ENCODE measurements around the gene CENPP. TPM values are rescaled to one million over a fixed set of nuclear protein-coding genes. Genes with fewer than 3 reads are reported as not detected.

CENPP gene
- total RNA-seq, 3 donors from 2014 or later (not counting 1 experiment from before 2014, with no cell fraction given), result 10.3 to 14.5 (median 12.1) TPM

DNA sequence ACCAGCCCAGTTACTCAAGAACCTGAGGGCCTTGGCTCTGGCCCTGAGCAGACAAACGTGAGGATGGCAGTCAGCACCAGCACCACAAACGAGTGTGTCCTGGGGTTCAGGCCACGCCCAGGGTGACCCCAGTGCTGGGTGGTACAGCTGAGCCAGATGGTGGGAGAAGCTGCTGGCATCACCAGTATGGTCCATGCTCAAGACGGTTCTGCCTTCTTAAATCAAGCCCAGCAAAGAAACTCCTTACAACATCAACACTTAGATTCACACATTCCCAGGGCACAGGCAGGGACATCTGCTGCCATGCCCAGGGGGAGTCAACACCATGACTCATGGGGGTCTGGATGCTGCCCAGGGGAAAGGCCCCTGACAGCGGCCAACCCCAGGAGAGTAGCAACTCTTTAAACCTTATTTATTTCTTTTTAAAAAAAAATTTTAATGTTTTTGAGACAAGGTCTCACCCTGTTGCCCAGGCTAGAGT is 312.9 kb downstream of the CENPP start:
- Histone ChIP-seq H3K27ac (ENCODE audit: low read length) (no peak overlapping the region), H3K4me3 (ENCODE audit: low read length) (no peak overlapping the region), H3K4me1 (ENCODE audit: control insufficient read depth, insufficient read depth, low read length) (no peaks in the 10 kb centered on the region), H3K36me3 (ENCODE audit: control insufficient read depth, insufficient read depth, low read length) (peaks cover 72% of the 10 kb centered on the region), H3K9me3 (ENCODE audit: control insufficient read depth, insufficient read depth, low read length) (no peaks in the 10 kb centered on the region), H3K27me3 (ENCODE audit: control insufficient read depth, insufficient read depth, low read length) (no peaks in the 10 kb centered on the region)
- Mint-ChIP-seq H3K4me3 (no peak overlapping the region), H3K9me3 (no peaks in the 10 kb centered on the region), H3K27ac (no peak overlapping the region), H3K36me3 (peaks cover 7% of the 10 kb centered on the region), H3K27me3 (ENCODE audit: low read depth in 2 of 2) (no peaks in the 10 kb centered on the region), H3K4me1 (peaks cover 0 to 3% of the 10 kb centered on the region in 2 donors)
- TF ChIP-seq, protein P1, sequence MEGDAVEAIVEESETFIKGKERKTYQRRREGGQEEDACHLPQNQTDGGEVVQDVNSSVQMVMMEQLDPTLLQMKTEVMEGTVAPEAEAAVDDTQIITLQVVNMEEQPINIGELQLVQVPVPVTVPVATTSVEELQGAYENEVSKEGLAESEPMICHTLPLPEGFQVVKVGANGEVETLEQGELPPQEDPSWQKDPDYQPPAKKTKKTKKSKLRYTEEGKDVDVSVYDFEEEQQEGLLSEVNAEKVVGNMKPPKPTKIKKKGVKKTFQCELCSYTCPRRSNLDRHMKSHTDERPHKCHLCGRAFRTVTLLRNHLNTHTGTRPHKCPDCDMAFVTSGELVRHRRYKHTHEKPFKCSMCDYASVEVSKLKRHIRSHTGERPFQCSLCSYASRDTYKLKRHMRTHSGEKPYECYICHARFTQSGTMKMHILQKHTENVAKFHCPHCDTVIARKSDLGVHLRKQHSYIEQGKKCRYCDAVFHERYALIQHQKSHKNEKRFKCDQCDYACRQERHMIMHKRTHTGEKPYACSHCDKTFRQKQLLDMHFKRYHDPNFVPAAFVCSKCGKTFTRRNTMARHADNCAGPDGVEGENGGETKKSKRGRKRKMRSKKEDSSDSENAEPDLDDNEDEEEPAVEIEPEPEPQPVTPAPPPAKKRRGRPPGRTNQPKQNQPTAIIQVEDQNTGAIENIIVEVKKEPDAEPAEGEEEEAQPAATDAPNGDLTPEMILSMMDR (IDR thresholded peaks at IDR 0.05), result no peak
- 96% methylated on average over 4 of the region's 5 CpGs for WGBS (ENCODE audit: insufficient coverage)
- DNase-seq (no peak), ATAC-seq (no peak)
- intact Hi-C loops (cut with micrococcal nuclease), result no loop called here

DNA sequence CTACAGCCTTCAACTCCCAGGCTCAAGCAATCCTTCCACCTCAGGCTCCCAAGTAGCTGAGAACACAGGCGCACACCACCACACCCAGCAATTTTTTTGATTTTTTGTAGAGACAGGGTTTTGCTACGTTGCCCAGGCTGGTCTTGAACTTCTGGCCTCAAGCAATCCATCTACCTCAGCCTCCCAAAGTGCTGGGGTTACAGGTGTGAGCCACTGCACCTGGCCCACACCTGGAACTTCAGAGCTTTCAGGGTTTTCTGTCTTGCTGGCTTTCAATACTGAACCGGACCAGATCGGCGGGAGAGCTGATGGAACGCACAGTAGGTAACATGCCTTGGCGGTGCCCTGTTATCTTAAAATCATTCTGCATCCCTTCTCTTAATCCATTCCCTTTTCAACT is 313.4 kb downstream of the CENPP start:
- no peaks in the 10 kb centered on the region for H3K9me3 Mint-ChIP-seq
- Histone ChIP-seq H3K27me3 (ENCODE audit: control insufficient read depth, insufficient read depth, low read length) (no peaks in the 10 kb centered on the region), H3K27ac (ENCODE audit: low read length) (no peak overlapping the region), H3K4me1 (ENCODE audit: control insufficient read depth, insufficient read depth, low read length) (no peaks in the 10 kb centered on the region), H3K36me3 (ENCODE audit: control insufficient read depth, insufficient read depth, low read length) (peaks cover 72% of the 10 kb centered on the region), H3K4me3 (ENCODE audit: low read length) (no peak overlapping the region), H3K9me3 (ENCODE audit: control insufficient read depth, insufficient read depth, low read length) (no peaks in the 10 kb centered on the region)
- peaks cover 7% of the 10 kb centered on the region for H3K36me3 Mint-ChIP-seq
- H3K27me3 Mint-ChIP-seq (ENCODE audit: low read depth in 2 of 2), result no peaks in the 10 kb centered on the region
- no peak overlapping the region for H3K4me3 Mint-ChIP-seq
- intact Hi-C loops (cut with micrococcal nuclease), result no loop called here
- 96% methylated on average over 7 of the region's 7 CpGs for WGBS (ENCODE audit: insufficient coverage)
- no peak overlapping the region for H3K27ac Mint-ChIP-seq
- DNase-seq (no peak), ATAC-seq (no peak)
- TF ChIP-seq, protein P1 (IDR thresholded peaks at IDR 0.05), result no peak
- H3K4me1 Mint-ChIP-seq, result peaks cover 0 to 3% of the 10 kb centered on the region in 2 donors

DNA sequence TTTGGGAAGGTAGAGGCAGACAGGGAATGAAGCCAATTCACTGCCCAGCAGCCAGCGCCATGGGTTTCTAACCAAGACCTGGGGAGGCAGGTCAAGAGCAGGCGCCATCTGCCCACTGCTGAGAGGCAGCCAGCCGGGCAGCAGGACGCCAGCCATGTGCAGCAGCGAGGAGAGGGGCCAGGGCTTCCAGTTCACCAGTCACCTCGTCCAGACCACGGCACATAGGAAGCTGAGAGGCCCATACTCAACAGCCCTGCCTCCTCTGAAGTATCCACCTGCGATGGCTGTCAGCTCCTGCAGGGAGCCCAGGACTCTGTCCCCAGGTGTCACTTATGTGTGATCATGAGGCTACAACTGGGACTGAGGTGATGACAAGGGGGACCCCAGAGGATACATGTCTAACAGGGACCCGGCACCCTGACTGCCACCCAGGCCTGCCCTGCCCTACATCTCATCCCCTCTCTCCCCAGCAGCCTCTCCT is 314.1 kb downstream of the CENPP start:
- no peaks in the 10 kb centered on the region for H3K27me3 Mint-ChIP-seq (ENCODE audit: low read depth in 2 of 2)
- intact Hi-C loops (cut with micrococcal nuclease), result no loop called here
- peaks cover 72% of the 10 kb centered on the region for H3K36me3 ChIP-seq (ENCODE audit: control insufficient read depth, insufficient read depth, low read length)
- H3K4me3 ChIP-seq (ENCODE audit: low read length), result no peak overlapping the region
- TF ChIP-seq, protein P1 (IDR thresholded peaks at IDR 0.05), result no peak
- H3K27me3 ChIP-seq (ENCODE audit: control insufficient read depth, insufficient read depth, low read length), result no peaks in the 10 kb centered on the region
- no peak overlapping the region for H3K27ac ChIP-seq (ENCODE audit: low read length)
- no peak for DNase-seq
- H3K4me1 ChIP-seq (ENCODE audit: control insufficient read depth, insufficient read depth, low read length), result no peaks in the 10 kb centered on the region
- H3K27ac Mint-ChIP-seq, result no peak overlapping the region
- peaks cover 0 to 3% of the 10 kb centered on the region in 2 donors for H3K4me1 Mint-ChIP-seq
- H3K4me3 Mint-ChIP-seq, result no peak overlapping the region
- H3K36me3 Mint-ChIP-seq, result peaks cover 11% of the 10 kb centered on the region
- 97% methylated on average over 9 of the region's 9 CpGs for WGBS (ENCODE audit: insufficient coverage)
- ATAC-seq, result no peak
- no peaks in the 10 kb centered on the region for H3K9me3 Mint-ChIP-seq
- no peaks in the 10 kb centered on the region for H3K9me3 ChIP-seq (ENCODE audit: control insufficient read depth, insufficient read depth, low read length)

Data from natural killer cell (primary cell).